K562 (cell line): ENCODE measurements around the gene ZNF821.

Experiments used
- NR3C1 ChIP-seq: sonication (generic); formaldehyde crosslinking; IDR thresholded peaks from 2 replicates; pipeline ENCODE4 v1.8.1; 2022; ENCODE audit warnings: missing genetic modification reagents
- PHF8 ChIP-seq: fragments of 200-600 bp; sonication (generic); IDR thresholded peaks from 2 replicates; pipeline ENCODE4 v1.6.1; 2012; ENCODE audit warnings: mixed run types, mild to moderate bottlenecking, inconsistent platforms, low read length, moderate library complexity, borderline replicate concordance
- TF ChIP-seq, protein P1 (sequence below), 3 experiments: IDR thresholded peaks in 2 of 3; conservative IDR thresholded peaks in 1 of 3; 2 replicates each; pipeline ENCODE4 v1.5.1; 2011 to 2012; ENCODE audit warnings: low read length in 3 of 3, mild to moderate bottlenecking in 3 of 3, control low read depth in 2 of 3, improper control_type of control experiment in 1 of 3, inconsistent platforms in 1 of 3, low read depth in 1 of 3, mixed read lengths in 1 of 3, moderate library complexity in 1 of 3; ENCODE audit not compliant: insufficient read depth in 2 of 3
- TF ChIP-seq, protein P2 (sequence below): conservative IDR thresholded peaks from 2 replicates; pipeline ENCODE4 v1.6.1; 2011; ENCODE audit warnings: low read depth, mild to moderate bottlenecking, low read length; ENCODE audit not compliant: control insufficient read depth
- TF ChIP-seq, protein P3 (sequence below), 3 experiments: fragments of 200-800 bp in 1 of 3; fragments of 250-450 bp in 1 of 3; fragments of 450-650 bp in 1 of 3; sonication (Bioruptor Pico) in 1 of 3; sonication (Bioruptor generic) in 1 of 3; formaldehyde crosslinking in 1 of 3; IDR thresholded peaks; 2 replicates each; pipeline versions ENCODE4 v1.6.1 to v1.8.0; 2016 to 2022; ENCODE audit warnings: mild to moderate bottlenecking in 2 of 3, missing genetic modification characterization in 2 of 3, missing compliant biosample characterization in 1 of 3, moderate library complexity in 1 of 3
- TF ChIP-seq, protein P4 (sequence below), 2 experiments: fragments of 450-650 bp in 1 of 2; sonication (generic) in 1 of 2; formaldehyde crosslinking in 1 of 2; IDR thresholded peaks in 1 of 2; conservative IDR thresholded peaks in 1 of 2; 2 replicates each; pipeline versions ENCODE4 v1.6.1 to v1.8.1; 2016 to 2023; ENCODE audit warnings: mild to moderate bottlenecking in 2 of 2, moderate library complexity in 2 of 2, inconsistent platforms in 1 of 2, missing genetic modification reagents in 1 of 2

DNA sequence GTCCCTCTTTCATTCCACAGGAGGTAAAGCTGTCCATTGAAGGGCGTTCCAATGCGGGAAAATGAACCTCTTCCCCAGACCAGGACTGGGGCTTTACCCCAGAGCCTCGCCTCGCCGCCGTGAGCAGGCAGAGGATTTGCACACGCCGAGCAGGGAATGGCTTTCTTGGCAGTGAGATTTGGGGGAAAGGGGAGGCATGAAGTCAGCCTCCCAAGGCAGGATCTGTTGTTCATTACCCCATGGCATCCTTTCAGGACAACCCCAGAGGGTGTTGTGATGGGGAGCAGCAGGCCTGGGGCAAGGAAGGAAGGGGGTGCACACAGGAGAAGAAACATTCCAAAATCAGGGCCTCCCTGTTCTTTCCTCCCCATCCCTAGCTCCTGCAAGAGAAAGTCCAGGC, 32.2 kb downstream of the ZNF821 start:
- TF ChIP-seq, protein P1, sequence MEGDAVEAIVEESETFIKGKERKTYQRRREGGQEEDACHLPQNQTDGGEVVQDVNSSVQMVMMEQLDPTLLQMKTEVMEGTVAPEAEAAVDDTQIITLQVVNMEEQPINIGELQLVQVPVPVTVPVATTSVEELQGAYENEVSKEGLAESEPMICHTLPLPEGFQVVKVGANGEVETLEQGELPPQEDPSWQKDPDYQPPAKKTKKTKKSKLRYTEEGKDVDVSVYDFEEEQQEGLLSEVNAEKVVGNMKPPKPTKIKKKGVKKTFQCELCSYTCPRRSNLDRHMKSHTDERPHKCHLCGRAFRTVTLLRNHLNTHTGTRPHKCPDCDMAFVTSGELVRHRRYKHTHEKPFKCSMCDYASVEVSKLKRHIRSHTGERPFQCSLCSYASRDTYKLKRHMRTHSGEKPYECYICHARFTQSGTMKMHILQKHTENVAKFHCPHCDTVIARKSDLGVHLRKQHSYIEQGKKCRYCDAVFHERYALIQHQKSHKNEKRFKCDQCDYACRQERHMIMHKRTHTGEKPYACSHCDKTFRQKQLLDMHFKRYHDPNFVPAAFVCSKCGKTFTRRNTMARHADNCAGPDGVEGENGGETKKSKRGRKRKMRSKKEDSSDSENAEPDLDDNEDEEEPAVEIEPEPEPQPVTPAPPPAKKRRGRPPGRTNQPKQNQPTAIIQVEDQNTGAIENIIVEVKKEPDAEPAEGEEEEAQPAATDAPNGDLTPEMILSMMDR (IDR thresholded peaks at IDR 0.05 in 2 of 3, conservative IDR thresholded peaks at IDR 0.05 in 1 of 3; ENCODE audit: insufficient read depth in 2 of 3, low read depth in 1 of 3, low read length in 3 of 3): no peak
- TF ChIP-seq, protein P2, sequence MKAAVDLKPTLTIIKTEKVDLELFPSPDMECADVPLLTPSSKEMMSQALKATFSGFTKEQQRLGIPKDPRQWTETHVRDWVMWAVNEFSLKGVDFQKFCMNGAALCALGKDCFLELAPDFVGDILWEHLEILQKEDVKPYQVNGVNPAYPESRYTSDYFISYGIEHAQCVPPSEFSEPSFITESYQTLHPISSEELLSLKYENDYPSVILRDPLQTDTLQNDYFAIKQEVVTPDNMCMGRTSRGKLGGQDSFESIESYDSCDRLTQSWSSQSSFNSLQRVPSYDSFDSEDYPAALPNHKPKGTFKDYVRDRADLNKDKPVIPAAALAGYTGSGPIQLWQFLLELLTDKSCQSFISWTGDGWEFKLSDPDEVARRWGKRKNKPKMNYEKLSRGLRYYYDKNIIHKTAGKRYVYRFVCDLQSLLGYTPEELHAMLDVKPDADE: no peak
- TF ChIP-seq, protein P3, sequence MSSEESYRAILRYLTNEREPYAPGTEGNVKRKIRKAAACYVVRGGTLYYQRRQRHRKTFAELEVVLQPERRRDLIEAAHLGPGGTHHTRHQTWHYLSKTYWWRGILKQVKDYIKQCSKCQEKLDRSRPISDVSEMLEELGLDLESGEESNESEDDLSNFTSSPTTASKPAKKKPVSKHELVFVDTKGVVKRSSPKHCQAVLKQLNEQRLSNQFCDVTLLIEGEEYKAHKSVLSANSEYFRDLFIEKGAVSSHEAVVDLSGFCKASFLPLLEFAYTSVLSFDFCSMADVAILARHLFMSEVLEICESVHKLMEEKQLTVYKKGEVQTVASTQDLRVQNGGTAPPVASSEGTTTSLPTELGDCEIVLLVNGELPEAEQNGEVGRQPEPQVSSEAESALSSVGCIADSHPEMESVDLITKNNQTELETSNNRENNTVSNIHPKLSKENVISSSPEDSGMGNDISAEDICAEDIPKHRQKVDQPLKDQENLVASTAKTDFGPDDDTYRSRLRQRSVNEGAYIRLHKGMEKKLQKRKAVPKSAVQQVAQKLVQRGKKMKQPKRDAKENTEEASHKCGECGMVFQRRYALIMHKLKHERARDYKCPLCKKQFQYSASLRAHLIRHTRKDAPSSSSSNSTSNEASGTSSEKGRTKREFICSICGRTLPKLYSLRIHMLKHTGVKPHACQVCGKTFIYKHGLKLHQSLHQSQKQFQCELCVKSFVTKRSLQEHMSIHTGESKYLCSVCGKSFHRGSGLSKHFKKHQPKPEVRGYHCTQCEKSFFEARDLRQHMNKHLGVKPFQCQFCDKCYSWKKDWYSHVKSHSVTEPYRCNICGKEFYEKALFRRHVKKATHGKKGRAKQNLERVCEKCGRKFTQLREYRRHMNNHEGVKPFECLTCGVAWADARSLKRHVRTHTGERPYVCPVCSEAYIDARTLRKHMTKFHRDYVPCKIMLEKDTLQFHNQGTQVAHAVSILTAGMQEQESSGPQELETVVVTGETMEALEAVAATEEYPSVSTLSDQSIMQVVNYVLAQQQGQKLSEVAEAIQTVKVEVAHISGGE (CRISPR knock-in tag; IDR thresholded peaks at IDR 0.05): no peak
- TF ChIP-seq, protein P4, sequence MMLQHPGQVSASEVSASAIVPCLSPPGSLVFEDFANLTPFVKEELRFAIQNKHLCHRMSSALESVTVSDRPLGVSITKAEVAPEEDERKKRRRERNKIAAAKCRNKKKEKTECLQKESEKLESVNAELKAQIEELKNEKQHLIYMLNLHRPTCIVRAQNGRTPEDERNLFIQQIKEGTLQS (IDR thresholded peaks at IDR 0.05): no peak
- TF ChIP-seq, protein P4 (CRISPR knock-in tag; conservative IDR thresholded peaks at IDR 0.05): no peak
- TF ChIP-seq NR3C1 (CRISPR knock-in tag) (no peak), PHF8 (no peak)
